A549 (cell line): ENCODE data around the gene IL4I1.

Experiments used
- BHLHE40 ChIP-seq: IDR thresholded peaks from 2 replicates; pipeline ENCODE4 v1.6.1; 2012; ENCODE audit warnings: low read depth, low read length, inconsistent platforms
- CBX2 ChIP-seq: fragments of 200-600 bp; sonication (generic); IDR thresholded peaks from 2 replicates; pipeline ENCODE4 v1.6.1; 2016; ENCODE audit warnings: low read depth, mild to moderate bottlenecking, borderline replicate concordance
- CTCF ChIP-seq: fragments of >200 bp; sonication (Bioruptor Twin); formaldehyde crosslinking; IDR thresholded peaks from 3 replicates; pipeline ENCODE4 v1.5.1; 2016
- JUN ChIP-seq, 2 experiments: fragments of >200 bp; sonication (Bioruptor Twin); formaldehyde crosslinking; IDR thresholded peaks; 2 replicates in 1 of 2; 3 replicates in 1 of 2; pipeline ENCODE4 v1.6.1; 2016 to 2017
- KDM1A ChIP-seq: fragments of 200-600 bp; sonication (generic); IDR thresholded peaks from 2 replicates; pipeline ENCODE4 v1.6.1; 2016; ENCODE audit warnings: low read depth, mild to moderate bottlenecking
- MAFK ChIP-seq: fragments of 450-650 bp; IDR thresholded peaks from 2 replicates; pipeline ENCODE4 v1.6.1; 2014; ENCODE audit not compliant: partially characterized antibody
- NPAS2 ChIP-seq: fragments of 250-450 bp; sonication (Bioruptor Pico); IDR thresholded peaks from 2 replicates; pipeline ENCODE4 v1.8.0; 2022; ENCODE audit warnings: mild to moderate bottlenecking, moderate library complexity, borderline replicate concordance
- POLR2A ChIP-seq: IDR thresholded peaks from 2 replicates; pipeline ENCODE4 v1.6.1; 2012; ENCODE audit warnings: mild to moderate bottlenecking, low read length
- POLR2AphosphoS2 ChIP-seq: conservative IDR thresholded peaks from 2 replicates; pipeline ENCODE4 v1.6.1; 2012; ENCODE audit warnings: low read length, improper control_type of control experiment, inconsistent platforms
- RARB ChIP-seq: fragments of 250-450 bp; sonication (Bioruptor Pico); IDR thresholded peaks from 2 replicates; pipeline ENCODE4 v1.8.0; 2021; ENCODE audit warnings: mild to moderate bottlenecking, moderate library complexity
- RNF2 ChIP-seq: fragments of 200-600 bp; sonication (generic); IDR thresholded peaks from 2 replicates; pipeline ENCODE4 v1.6.1; 2016; ENCODE audit warnings: low read depth, mild to moderate bottlenecking, antibody characterized with exemption, moderate library complexity, borderline replicate concordance
- SMC3 ChIP-seq: fragments of >200 bp; sonication (Bioruptor Twin); formaldehyde crosslinking; IDR thresholded peaks from 3 replicates; pipeline ENCODE4 v1.6.1; 2018; ENCODE audit warnings: inconsistent platforms
- USF2 ChIP-seq: fragments of 450-650 bp; IDR thresholded peaks from 2 replicates; pipeline ENCODE4 v1.6.1; 2014; ENCODE audit warnings: antibody characterized with exemption

GRCh38 chr19:49843265-49843664, 53.4 kb downstream of the IL4I1 start:
- TF ChIP-seq USF2 (no peak), RNF2 (no peak), JUN (IDR thresholded peaks at IDR 0.05) (no peak), CTCF (no peak), MAFK (no peak), CBX2 (no peak), KDM1A (no peak), SMC3 (no peak), POLR2A (no peak), POLR2AphosphoS2 (no peak), BHLHE40 (no peak), NPAS2 (no peak), RARB (CRISPR knock-in tag) (no peak)
